ENCODE results near the gene SLC35B3.

The SLC35B3 gene

GRCh38 chr6:8414844-8415243 lies 20.5 kb downstream of the SLC35B3 start:
- no peak for DNase-seq

DNA sequence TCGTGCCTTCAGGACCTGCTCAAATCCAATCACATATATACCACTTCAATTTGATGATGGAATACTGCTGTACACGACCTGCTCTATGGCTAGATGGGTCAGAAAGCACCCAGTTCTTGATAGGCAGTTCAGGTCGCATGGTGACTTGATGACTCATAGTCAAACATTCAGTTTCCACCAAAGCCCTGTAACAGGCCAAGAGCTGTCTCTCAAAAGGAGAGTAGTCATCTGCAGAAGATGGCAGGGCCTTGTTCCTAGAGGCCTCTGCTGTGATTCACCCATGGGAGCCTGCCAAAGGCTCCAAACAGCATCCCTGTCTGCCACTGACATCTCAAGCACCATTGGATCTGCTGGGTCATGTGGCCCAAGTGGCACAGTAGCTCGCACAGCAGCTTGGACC lies 29.4 kb downstream of the SLC35B3 start:
- peak; percentile 21 for DNase-seq

GRCh38 chr6:8402546-8402945 lies 32.8 kb downstream of the SLC35B3 start:
- DNase-seq, result no peak

DNA sequence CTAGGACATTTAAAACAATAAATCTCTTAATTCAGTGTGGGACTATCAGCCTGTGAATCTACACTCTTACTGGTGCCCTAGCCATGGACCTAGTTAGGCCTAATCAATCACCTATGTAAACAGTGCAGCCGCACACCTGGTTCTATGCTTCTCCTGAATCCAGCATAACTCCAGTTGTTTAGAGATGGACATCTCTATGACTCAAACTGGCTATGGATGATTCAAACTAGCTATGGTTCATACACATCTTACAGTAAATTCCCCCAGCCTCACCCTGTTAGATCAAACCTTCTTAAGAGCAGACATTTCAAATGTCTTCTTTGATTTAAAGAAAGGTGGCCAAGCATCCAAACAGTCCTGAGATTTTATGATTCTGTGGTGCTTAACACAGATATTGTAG lies 34.7 kb downstream of the SLC35B3 start:
- no peak for DNase-seq

DNA sequence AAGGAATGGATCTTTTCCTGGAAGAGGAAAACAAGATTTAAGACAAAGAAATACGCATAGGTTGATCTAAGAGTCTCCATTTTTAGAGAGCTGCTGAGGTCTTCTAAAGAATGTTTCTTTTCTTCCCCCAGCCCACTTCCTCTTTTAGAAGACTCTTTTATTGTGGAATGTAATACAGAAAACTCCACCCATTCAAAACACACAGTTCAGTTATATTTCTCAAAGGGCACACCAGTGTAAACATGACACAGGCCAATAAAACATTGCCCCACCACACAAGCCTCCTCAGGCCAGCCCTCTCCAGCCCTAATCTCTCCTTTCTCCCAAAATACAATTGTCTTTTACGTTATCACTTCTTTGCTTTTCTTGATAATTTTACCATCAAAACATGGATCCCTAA lies 42.8 kb downstream of the SLC35B3 start:
- no peak for DNase-seq

GRCh38 chr6:8391934-8392333 lies 43.4 kb downstream of the SLC35B3 start:
- no peak for DNase-seq

- DNase-seq, result no peak
Observed at GRCh38 chr6:8389036-8389818, 46.1 kb downstream of the SLC35B3 start.

DNA sequence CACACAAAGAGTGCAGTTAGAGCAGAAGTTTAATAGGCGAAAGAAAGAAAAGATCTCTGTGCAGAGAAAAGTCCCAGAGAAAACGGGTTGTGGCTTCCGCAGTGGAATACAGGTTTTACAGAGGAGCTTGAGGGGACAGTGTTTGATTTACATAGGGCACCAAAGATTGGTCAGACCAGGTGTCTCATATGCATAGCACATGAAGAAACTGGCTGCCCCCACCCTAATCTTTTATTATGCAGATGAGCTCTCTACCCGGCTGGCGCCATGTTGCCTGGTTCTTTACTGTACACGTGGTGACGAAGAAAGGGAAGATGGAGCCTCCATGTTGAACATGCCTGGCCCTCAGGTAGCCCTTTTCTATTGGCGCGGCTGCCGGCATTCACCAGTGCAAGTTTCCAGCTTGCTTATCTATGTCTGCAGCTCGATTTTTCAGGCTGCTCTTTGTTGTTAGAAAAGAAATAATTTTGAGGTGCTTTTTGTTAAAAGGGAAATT lies 47.4 kb downstream of the SLC35B3 start:
- no peak for DNase-seq

- DNase-seq, result no peak
Observed at GRCh38 chr6:8383584-8383983, 51.8 kb downstream of the SLC35B3 start.

- no peak for DNase-seq
Observed at GRCh38 chr6:8382434-8382833, 52.9 kb downstream of the SLC35B3 start.

- DNase-seq, result no peak
Observed at GRCh38 chr6:8375916-8376315, 59.4 kb downstream of the SLC35B3 start.
